ENCODE measurements around the gene SORT1.

- no peak for TF ChIP-seq POLR2AphosphoS5 (IDR thresholded peaks at IDR 0.05)
- TF ChIP-seq POLR2A (IDR thresholded peaks at IDR 0.05) = no peak
- no peak for TF ChIP-seq CTCF (IDR thresholded peaks at IDR 0.05)
- no peak for TF ChIP-seq EP300 (IDR thresholded peaks at IDR 0.05)
Measured at GRCh38 chr1:109434484-109434883, 36.8 kb upstream of the SORT1 start.
